Measurements from ENCODE around the gene CASK. TPM values are rescaled to one million over a fixed set of nuclear protein-coding genes. Genes with fewer than 3 reads are reported as not detected.

CASK gene
- total RNA-seq, 1 experiment from 2014 or later = 33.5 TPM

DNA sequence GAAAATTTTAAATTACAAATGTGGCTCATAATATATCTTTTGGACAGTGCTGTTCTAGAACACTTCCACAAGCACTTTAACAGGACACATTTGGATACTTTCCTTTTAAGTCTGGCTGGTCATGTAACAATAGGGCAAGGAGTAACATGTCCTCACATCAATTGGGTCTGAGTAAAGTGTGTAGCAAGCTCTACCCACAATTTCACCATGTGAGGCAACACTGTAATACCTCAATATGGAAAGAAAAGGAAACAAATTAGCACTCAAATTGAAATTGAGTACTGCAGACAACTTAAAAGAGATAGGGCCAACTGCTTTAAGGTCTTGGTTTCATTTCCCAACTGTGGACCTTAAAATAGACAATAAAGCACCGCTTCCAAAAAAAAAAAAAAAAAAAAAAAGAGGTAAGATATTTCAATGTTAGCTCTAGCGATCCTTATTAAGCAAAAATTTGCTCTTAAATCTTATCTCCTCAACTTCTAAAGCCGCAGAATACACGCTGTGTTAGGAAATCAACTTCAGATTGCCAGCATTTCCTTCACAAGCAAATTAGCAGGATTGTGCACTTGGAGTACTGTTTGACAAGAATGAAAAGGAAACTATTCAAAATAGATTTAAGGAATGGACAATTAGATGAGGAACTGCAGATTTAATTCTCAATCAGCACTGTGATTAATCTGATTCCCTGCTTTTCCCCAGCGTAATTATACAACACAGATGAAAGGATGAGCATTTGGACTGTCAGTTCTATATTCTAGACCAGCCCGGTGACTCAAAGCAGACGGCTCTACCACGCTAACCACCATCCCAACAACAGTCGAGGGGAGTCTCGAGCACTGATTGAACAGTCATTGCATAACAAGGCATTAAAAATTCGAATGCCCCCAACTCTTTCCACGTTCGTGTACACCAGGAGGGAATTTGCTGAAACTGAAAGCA, 1.6 kb downstream of the CASK start:
- Histone ChIP-seq H3K36me3 (ENCODE audit: control insufficient read depth, insufficient read depth, low read length) (no peaks in the 10 kb centered on the region), H3K9me3 (ENCODE audit: control insufficient read depth, insufficient read depth, low read depth, low read length) (no peaks in the 10 kb centered on the region), H3K27me3 (ENCODE audit: control insufficient read depth, insufficient read depth, low read length) (no peaks in the 10 kb centered on the region), H3K4me1 (ENCODE audit: control insufficient read depth, insufficient read depth, low read length) (no peaks in the 10 kb centered on the region; the same call in 1 of the 2 replicates), H3K27ac (ENCODE audit: low read length) (peak overlapping the region; percentile 51), H3K4me3 (ENCODE audit: low read depth in 2 of 2, low read length in 2 of 2) (peak overlapping the region; percentile 60 to 71)
- intact Hi-C loops (cut with micrococcal nuclease; ENCODE audit: unreplicated experiment) (no loop called here), in situ Hi-C loops (cut with HindIII; ENCODE audit: low pct_unique_long_range_greater_than_20kb, low sequenced_read_pairs) (no loop called here)
- DNase-seq (ENCODE audit: low read depth, low spot score) (no peak), ATAC-seq (no peak)
- CTCF ChIA-PET = no interaction called here
- no peak for TF ChIP-seq POLR2AphosphoS5 (IDR thresholded peaks at IDR 0.05; ENCODE audit: low read depth, low read length)
- TF ChIP-seq, protein P1, sequence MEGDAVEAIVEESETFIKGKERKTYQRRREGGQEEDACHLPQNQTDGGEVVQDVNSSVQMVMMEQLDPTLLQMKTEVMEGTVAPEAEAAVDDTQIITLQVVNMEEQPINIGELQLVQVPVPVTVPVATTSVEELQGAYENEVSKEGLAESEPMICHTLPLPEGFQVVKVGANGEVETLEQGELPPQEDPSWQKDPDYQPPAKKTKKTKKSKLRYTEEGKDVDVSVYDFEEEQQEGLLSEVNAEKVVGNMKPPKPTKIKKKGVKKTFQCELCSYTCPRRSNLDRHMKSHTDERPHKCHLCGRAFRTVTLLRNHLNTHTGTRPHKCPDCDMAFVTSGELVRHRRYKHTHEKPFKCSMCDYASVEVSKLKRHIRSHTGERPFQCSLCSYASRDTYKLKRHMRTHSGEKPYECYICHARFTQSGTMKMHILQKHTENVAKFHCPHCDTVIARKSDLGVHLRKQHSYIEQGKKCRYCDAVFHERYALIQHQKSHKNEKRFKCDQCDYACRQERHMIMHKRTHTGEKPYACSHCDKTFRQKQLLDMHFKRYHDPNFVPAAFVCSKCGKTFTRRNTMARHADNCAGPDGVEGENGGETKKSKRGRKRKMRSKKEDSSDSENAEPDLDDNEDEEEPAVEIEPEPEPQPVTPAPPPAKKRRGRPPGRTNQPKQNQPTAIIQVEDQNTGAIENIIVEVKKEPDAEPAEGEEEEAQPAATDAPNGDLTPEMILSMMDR (IDR thresholded peaks at IDR 0.05) = no peak
- no peak for TF ChIP-seq TCF7L2 (IDR thresholded peaks at IDR 0.05; ENCODE audit: low read depth, low read length)
- no peak for TF ChIP-seq SIN3A (IDR thresholded peaks at IDR 0.05; ENCODE audit: borderline replicate concordance, insufficient read depth, low read depth, low read length)
- TF ChIP-seq, protein P2, sequence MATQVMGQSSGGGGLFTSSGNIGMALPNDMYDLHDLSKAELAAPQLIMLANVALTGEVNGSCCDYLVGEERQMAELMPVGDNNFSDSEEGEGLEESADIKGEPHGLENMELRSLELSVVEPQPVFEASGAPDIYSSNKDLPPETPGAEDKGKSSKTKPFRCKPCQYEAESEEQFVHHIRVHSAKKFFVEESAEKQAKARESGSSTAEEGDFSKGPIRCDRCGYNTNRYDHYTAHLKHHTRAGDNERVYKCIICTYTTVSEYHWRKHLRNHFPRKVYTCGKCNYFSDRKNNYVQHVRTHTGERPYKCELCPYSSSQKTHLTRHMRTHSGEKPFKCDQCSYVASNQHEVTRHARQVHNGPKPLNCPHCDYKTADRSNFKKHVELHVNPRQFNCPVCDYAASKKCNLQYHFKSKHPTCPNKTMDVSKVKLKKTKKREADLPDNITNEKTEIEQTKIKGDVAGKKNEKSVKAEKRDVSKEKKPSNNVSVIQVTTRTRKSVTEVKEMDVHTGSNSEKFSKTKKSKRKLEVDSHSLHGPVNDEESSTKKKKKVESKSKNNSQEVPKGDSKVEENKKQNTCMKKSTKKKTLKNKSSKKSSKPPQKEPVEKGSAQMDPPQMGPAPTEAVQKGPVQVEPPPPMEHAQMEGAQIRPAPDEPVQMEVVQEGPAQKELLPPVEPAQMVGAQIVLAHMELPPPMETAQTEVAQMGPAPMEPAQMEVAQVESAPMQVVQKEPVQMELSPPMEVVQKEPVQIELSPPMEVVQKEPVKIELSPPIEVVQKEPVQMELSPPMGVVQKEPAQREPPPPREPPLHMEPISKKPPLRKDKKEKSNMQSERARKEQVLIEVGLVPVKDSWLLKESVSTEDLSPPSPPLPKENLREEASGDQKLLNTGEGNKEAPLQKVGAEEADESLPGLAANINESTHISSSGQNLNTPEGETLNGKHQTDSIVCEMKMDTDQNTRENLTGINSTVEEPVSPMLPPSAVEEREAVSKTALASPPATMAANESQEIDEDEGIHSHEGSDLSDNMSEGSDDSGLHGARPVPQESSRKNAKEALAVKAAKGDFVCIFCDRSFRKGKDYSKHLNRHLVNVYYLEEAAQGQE (IDR thresholded peaks at IDR 0.05; ENCODE audit: insufficient read depth in 1 of 2, low read depth in 2 of 2, low read length in 1 of 2) = no peak
- BruUV-seq (replicated peaks) = TSS peak; percentile 77
- POLR2A ChIA-PET = no interaction called here

DNA sequence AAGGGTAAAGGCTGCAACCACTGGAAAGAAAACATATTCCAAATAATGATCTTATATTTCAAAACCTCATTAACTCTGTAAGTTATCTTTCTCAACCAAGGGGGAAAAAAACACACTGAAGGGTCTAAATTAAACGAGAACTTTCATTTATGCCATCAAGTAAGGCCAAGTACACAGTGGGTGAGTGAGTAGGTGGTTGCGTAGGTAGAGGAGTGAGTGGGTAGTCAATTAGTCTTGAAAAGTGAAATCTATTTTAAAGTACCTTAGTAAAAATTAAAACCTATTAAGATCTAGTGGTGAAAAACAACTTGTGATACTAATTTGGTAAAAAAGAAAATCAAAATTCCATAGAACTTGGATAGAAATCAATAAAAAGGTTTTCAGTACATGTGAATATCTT, 3.5 kb downstream of the CASK start:
- no peaks in the 10 kb centered on the region for H3K9me3 ChIP-seq (ENCODE audit: control insufficient read depth, insufficient read depth, low read depth, low read length)
- H3K27me3 ChIP-seq (ENCODE audit: control insufficient read depth, insufficient read depth, low read length) = no peaks in the 10 kb centered on the region
- H3K4me3 ChIP-seq (ENCODE audit: low read depth in 2 of 2, low read length in 2 of 2) = no peak overlapping the region
- intact Hi-C loops (cut with micrococcal nuclease; ENCODE audit: unreplicated experiment) (no loop called here), in situ Hi-C loops (cut with HindIII; ENCODE audit: low pct_unique_long_range_greater_than_20kb, low sequenced_read_pairs) (no loop called here)
- H3K27ac ChIP-seq (ENCODE audit: low read length) = no peak overlapping the region
- ATAC-seq (no peak), DNase-seq (ENCODE audit: low read depth, low spot score) (no peak)
- POLR2A ChIA-PET = no interaction called here
- no peaks in the 10 kb centered on the region for H3K36me3 ChIP-seq (ENCODE audit: control insufficient read depth, insufficient read depth, low read length)
- no TSS peak for BruUV-seq (replicated peaks)
- no peaks in the 10 kb centered on the region; the same call in 1 of the 2 replicates for H3K4me1 ChIP-seq (ENCODE audit: control insufficient read depth, insufficient read depth, low read length)
- TF ChIP-seq, protein P1 (IDR thresholded peaks at IDR 0.05) = no peak
- TF ChIP-seq SIN3A (IDR thresholded peaks at IDR 0.05; ENCODE audit: borderline replicate concordance, insufficient read depth, low read depth, low read length) (no peak), TCF7L2 (IDR thresholded peaks at IDR 0.05; ENCODE audit: low read depth, low read length) (no peak), POLR2AphosphoS5 (IDR thresholded peaks at IDR 0.05; ENCODE audit: low read depth, low read length) (no peak)
- TF ChIP-seq, protein P2 (IDR thresholded peaks at IDR 0.05; ENCODE audit: insufficient read depth in 1 of 2, low read depth in 2 of 2, low read length in 1 of 2) = no peak
- CTCF ChIA-PET = no interaction called here

All from Panc1 (cell line).